Adrenal gland (tissue), 5 donors: ENCODE measurements around the gene EMP1.
"Not testable (repeated sequence)": the region's sequence is repeated elsewhere in the genome, so short reads cannot be mapped to it uniquely, and the experiment has no call there.

ENCODE experiments used
- POLR2A ChIP-seq, 2 donors: fragments of 450-650 bp; IDR thresholded peaks; one replicate each; pipeline ENCODE4 v1.6.1; 2017; ENCODE audit warnings: antibody characterized with exemption in 2 of 2, mild to moderate bottlenecking in 2 of 2, moderate library complexity in 1 of 2
- TF ChIP-seq, protein P1 (sequence below), 6 experiments: fragments of 450-650 bp in 4 of 6; fragments of 200-600 bp in 2 of 6; sonication (generic) in 1 of 6; IDR thresholded peaks; 1 replicate in 5 of 6; 2 replicates in 1 of 6; pipeline versions ENCODE4 v1.5.1 to v1.8.0; 2016 to 2021; ENCODE audit warnings: antibody characterized with exemption in 6 of 6, mild to moderate bottlenecking in 2 of 6, moderate library complexity in 1 of 6
- donor health status: DM: no; HTN: no; CAD: no.

- TF ChIP-seq, protein P1, sequence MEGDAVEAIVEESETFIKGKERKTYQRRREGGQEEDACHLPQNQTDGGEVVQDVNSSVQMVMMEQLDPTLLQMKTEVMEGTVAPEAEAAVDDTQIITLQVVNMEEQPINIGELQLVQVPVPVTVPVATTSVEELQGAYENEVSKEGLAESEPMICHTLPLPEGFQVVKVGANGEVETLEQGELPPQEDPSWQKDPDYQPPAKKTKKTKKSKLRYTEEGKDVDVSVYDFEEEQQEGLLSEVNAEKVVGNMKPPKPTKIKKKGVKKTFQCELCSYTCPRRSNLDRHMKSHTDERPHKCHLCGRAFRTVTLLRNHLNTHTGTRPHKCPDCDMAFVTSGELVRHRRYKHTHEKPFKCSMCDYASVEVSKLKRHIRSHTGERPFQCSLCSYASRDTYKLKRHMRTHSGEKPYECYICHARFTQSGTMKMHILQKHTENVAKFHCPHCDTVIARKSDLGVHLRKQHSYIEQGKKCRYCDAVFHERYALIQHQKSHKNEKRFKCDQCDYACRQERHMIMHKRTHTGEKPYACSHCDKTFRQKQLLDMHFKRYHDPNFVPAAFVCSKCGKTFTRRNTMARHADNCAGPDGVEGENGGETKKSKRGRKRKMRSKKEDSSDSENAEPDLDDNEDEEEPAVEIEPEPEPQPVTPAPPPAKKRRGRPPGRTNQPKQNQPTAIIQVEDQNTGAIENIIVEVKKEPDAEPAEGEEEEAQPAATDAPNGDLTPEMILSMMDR (IDR thresholded peaks at IDR 0.05), result not testable (repeated sequence)
- not testable (repeated sequence) for TF ChIP-seq POLR2A (IDR thresholded peaks at IDR 0.05)
Observed at GRCh38 chr12:13259625-13260024, 63.1 kb downstream of the EMP1 start.
